ENCODE measurements around the gene MAN2B1.
"Not testable (repeated sequence)": the region's sequence is repeated elsewhere in the genome, so short reads cannot be mapped to it uniquely, and the experiment has no call there.

Gene MAN2B1

DNA sequence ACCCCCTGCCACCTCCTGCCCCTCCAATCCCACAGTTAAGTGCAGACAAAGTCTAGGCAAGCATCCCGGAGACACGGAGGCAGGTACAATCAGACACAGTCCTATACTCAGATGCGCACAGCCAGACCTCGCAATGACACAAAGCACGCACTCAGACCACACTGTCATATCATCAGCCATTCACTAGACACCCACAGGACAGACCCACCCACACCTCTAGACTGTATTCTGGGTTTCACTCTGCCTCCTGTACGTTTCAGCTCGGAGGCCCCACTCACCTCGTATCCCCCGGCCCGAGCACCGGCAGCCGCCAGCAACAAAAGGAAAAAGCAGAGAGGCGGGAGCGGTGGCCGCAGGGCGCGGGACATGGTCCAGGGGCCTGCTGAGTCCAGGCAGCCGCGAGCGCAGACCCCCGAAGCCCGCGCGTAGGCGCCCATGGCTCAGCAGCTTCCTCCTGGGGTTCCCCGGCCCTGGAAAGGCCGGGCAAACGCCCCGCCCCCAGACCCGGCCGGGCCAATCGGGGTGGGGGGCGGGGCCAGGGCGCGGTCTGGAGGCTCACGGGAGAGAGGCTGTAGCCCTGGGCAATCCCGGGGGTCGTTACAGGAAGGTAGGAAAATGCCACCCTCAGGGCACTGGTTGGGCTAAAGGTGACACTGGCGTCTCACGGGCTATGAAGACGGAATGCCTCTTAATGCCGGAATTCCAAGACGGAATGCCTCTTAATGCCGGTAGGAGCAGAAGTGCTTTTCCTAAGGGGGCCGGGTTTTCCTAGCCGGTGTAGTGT is at the start of gene MAN2B1, which contains the start of gene WDR83:
Gene MAN2B1, minus strand, starts transcription at position 478 of the 784 bp plus-strand sequence. Its CDS starts 41 bp downstream, at position 437.
Gene WDR83, plus strand, starts transcription at position 543 of the 784 bp plus-strand sequence. CDS start 2,984 bp downstream, outside the sequence.
- peak; percentile 71 for DNase-seq (ENCODE audit: low spot score)

DNA sequence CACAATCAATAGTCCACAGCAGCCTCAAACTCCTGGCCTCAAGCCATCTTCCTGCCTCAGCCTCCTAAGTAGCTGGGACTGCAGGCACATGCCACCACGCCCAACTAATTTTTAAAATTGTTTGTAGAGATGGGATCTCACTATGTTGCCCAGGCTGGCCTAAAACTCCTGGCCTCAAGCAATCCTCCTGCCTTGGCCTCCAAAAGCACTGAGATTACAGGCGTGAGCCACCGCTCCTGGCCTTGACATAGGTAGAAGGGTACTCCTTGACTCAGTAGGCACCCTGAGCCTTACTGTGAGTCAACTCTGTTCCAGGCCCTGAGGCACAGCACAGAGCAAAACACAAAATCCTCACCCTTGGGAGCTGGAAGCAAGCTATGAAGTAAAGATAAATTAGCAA is 49.4 kb upstream of the MAN2B1 start:
- DNase-seq (ENCODE audit: low spot score): no peak

DNA sequence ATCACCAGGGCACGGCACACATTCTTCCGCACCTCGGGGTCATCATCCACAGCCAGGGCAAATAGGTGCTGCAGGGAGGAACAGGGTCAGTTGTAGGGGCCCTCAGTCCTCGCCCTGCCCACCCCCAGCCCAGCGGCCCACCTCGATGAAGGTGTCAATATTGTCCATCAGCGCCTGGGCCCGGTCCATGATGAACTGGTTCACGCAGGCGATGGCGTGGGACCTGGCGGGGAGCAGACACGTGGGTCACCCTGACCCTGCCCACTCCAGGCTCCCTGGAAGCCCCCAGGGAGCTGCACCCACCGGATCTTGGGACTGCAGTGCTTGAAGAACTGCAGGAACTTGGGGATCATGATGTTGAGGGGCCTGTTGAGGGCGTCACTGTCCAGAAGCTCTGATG is 48.6 kb upstream of the MAN2B1 start:
- DNase-seq (ENCODE audit: low spot score): no peak

DNA sequence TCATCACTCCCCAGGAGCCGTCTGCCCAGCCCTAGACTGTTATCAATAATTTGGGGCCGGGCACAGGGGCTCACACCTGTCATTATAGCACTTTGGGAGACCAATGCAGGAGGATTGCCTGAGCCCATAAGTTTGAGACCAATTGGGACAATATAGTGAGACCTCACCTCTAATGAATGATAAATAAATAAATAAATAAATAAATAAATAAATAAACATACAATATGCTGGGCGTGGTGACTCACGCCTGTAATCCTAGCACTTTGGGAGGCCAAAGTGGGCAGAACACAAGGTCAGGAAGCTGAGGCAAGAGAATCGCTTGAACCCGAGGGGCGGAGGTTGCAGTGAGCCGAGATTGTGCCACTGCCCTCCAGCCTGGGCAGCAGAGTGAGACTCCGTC is 46.8 kb upstream of the MAN2B1 start:
- DNase-seq (ENCODE audit: low spot score): not testable (repeated sequence)

DNA sequence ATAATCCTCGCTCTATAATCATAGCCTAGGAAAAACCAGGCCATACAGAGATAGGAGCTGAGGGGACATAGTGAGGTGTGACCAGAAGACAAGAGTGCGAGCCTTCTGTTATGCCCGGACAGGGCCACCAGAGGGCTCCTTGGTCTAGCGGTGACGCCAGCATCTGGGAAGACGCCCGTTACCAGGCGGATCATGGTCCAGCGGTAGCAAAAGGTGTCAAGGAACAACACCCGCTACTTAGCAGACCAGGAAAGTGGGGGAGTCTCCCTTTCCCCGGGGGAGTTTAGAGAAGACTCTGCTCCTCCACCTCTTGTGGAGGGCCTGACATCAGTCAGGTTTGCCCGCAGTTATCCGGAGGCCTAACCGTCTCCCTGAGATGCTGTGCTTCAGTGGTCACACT is 45.5 kb upstream of the MAN2B1 start:
- DNase-seq (ENCODE audit: low spot score): not testable (repeated sequence)

DNA sequence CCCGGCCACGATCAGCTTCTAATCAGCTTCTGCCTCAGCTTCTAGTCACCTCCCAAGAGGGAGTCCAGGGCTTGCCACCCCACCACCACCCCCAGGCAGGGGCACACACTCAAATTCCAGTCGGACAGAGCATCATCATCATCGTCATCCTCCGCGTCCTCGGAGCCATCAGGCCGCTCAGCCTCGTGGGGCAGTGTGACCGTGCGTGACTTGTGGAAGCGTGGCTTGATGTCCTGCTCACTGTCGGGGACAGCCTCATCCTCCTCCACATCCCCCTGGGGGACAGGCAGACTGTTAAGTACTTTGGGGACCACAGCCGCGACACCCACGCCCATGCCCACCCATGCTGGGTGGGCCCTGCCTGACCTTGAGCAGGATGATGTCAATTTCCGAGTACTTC is 44.6 kb upstream of the MAN2B1 start:
- no peak for DNase-seq (ENCODE audit: low spot score)

DNA sequence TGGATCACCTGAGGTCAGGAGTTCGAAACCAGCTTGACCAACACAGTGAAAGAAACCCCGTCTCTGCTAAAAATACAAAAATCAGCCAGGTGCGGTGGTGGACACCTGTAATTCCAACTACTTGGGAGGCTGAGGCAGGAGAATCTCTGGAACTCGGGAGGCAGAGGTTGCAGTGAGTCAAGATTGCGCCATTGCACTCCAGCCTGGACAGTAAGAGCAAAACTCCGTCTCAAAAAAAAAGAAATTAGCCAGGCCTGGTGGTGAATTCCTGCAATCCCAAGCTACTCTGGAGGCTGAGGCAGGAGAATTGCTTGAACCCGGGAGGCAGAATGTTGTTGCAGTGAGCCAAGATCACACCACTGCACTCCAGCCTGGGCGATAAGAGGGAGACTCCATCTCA is 42.1 kb upstream of the MAN2B1 start:
- DNase-seq (ENCODE audit: low spot score): no peak

DNA sequence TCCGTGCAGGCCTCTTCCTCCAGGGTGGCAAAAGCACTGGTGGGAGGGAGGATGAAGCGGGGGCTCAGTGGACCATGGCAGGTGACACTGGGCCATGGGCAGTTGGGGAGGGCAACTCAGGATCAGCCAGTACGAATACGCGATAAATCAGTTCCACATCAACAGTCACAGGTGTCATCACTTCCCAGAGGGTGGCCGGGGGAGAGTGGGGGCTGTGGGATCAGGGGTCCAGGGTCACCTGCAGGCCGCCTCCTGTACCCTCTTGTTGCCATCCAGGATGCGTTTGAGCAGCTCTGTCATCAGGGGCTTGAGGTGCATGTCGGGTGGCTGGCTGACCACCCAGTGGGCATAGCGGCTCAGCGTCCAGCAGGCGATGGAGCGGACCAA is 39.8 kb upstream of the MAN2B1 start:
- DNase-seq (ENCODE audit: low spot score): no peak

DNA sequence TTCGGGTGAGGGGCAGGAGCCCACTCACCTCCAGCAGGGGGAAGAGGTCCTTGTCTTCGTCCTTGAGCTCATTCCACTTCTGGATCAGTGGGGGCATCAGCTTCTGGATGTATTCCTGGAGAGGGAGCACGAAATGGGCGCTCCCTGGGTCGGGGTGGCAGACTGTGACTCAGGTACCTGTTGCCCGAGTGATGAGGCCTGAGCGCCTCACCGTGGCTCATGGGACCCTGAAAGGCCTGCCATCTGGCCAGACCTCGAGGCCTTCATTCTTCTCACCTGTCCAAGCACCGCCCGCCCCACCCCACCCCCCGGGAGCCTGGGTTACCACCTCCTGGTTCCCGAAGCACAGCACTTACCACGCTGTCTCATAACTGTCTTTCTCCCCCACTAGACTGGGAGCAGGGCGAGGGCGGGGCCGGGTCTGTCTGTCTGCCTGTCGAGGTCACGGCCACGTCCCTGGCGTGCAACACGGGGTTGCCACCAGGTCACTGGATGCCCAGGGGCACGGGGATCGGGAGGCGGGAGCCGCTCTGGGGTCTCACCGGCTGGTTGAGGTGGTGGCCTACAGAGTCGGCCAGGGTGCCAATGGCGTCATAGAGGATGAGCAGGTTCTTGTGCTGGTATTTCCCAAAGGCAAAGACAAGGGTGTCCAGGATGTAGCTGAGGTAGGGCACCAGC is 39.3 kb upstream of the MAN2B1 start:
- no peak for DNase-seq (ENCODE audit: low spot score)

DNA sequence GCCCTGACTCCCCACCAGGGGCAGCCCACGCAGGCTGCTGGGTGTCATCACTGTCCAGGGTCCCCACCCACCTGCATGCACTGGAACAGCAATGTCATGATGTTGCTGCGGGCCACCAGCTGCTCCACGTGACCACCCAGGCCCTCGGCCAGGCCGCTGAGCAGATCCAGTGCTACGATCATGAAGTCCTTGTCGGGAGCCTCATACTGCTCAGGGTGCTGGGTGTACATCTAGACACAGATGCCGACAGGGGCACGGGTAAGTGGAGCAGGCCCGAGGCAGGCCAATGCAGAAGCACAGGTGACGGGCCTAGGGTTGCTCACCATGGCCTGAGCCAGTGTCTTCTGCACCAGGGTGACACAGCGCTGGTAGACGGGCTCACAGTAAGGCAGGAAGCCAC is 38.6 kb upstream of the MAN2B1 start:
- DNase-seq (ENCODE audit: low spot score): no peak

DNA sequence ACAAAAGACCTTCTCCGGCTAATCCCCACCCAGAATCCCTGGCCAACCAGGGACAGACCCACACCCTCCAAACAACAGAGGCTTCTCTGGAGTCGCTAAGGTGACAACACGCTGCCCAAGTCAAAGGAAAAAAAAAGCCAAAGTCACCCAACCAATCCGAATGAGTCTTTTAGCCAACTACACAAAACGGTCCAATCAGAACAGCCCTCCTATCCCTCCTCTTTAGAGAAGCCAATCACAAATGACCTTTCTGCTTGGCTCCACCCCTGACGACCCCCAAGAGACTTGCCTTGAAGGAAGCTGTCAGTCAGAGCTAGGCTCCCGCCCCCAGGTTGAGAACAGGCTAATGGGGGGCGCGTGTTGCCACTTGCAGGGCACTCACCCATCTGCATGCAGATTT is 36.5 kb upstream of the MAN2B1 start:
- DNase-seq (ENCODE audit: low spot score): no peak

DNA sequence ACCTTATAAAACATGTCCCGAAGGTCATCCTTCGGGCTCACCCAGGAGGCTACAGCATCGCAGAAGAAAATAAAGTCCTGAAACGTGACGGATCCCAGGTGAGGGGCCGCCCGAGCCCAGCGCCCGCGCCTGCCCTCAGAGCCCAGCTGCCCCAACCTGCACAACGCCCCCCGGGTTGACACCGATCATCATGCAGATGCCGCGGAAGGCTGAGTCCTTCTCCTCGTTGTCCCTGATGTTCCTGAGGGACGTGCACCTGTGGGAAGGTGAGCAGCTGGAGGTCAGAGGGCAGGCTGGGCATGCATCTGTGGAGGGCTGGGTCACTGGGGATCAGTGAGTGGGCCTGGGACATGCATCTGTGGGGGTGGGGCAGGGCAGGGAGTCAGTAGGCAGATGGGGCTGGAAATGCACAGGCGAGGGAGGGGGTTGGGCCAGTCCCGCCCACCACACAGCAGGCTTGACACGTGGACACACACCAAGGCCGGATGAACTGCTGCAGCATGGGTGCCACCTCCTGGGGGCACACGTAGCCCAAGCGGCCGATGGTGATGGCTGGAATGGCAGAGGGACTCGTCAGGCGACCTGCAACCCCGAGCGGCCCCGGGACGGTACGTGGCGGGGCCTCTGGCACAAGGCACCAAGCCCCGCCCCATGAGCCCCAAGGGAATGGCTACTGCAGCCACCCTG is 35.2 kb upstream of the MAN2B1 start:
- no peak for DNase-seq (ENCODE audit: low spot score)

DNA sequence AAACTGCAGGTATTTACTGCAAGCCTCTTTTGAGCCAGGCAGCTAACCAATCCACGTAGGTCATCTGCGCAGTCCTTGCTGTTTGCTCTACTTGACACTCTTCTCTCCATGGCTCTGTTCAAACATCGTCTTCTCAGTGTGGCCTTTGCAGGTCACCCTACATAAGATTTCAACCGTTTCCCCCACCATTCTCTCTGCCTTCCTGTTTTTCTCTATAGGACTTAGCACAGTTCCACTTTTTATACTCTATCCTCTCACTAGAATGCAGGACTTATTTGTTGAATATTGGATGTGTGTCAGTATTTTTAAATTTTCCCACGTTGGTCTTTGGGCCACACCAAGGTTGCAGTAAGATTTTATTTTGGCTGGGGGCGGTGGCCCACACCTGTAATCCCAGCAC is 31.6 kb upstream of the MAN2B1 start:
- no peak for DNase-seq (ENCODE audit: low spot score)

DNA sequence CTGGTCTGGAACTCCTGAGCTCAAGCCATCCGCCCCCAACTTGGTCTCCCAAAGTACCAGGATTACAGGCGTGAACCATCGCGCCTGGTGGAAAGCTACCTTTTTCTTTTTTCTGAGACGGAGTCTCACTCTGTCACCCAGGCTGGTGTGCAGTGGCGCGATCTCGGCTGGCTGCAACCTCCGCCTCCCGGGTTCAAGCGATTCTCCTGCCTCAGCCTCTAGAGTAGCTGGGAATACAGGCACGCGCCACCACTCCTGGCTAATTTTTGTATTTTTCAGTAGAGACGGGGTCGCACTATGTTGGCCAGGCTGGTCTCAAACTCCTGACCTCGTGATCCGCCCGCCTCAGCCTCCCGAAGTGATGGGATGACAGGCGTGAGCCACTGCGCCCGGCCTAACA is 30.9 kb upstream of the MAN2B1 start:
- DNase-seq (ENCODE audit: low spot score): not testable (repeated sequence)

DNA sequence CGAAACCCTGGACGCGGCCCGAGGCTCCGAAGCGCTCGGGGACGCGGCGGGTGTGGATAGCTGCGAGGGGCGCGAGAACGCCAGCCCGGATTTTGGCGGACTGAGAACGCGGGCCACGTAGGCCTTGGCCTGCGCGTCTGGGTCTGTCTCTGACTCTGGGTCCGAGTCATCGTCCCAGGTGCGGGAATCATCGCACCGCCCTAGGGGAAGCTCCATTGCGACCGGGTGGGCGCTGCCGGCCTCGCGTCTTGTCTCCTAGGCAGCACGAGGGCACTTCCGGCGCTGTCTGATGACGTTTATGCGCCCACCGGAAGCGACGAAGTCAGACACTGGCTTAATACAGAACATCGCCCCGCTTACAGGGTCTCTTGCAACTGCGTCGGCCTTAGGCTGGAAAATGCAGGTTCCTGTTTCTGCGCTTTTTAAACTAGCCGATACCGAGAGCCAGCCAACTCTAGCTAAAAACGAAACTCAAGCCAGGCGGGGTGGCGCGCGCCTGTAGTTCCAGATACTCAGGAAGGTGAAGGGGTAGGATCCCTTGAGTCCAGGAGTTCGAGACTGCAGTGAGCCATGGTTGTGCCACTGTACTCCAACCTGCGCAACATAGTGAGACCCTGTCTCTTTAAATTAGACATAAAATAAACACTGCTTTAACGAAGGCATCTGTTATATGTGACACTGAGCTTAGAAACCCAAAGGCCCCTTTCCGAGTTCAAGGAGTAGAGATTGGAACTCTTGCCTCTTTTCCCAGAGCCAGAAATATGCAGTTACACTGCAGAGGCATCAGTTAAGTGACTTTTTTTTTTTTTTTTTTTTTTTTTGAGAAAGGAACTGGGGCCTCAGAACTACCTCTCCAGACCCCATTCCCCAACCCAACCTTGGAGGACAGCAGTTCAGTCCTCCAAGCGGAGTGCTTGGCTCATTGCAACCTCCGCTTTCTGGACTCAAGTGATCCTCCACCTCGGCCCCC is 30.1 kb upstream of the MAN2B1 start, which contains the start of gene FBXW9:
Gene FBXW9, minus strand, starts transcription at position 266 of the 970 bp plus-strand sequence. Its CDS starts 50 bp downstream, at position 216.
- peak; percentile 97 for DNase-seq (ENCODE audit: low spot score)

DNA sequence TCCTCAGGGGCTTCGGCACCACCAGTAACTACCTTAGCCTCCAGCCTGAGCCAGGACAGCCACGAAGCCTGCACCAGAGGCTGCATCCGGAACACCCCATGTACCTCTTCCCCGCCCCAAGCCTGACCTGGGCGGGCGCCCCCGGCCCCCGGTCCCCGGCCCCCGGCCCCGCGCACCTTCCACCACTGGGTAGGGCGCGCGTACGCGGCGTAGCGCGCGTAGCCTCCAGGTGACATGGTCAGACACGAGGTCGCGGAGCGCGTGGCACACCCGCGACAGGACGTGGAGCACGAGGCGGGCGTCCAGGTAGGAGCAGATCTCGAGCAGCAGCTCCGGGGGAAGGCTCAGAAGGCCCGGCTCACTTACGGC is 29.4 kb upstream of the MAN2B1 start:
- no peak for DNase-seq (ENCODE audit: low spot score)

DNA sequence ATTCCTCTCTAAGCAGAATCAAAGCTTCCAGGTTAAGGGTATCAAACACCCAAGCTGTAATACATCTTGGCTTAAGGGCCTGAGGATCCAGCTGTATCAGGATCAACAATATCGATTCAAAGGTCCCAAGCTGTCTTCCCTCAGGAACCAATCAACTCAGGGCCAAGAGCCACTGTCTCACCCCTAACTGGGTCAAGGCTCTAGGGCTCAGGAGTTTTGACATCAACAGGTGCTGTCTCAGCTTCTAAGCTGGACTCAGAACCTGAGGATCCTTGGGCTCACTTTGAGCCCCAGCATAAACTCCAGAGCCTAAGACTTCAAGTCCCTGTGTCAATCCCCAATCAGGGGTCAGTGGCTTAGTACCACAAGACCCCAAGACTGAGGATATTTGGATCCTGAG is 29.0 kb upstream of the MAN2B1 start:
- DNase-seq (ENCODE audit: low spot score): no peak

DNA sequence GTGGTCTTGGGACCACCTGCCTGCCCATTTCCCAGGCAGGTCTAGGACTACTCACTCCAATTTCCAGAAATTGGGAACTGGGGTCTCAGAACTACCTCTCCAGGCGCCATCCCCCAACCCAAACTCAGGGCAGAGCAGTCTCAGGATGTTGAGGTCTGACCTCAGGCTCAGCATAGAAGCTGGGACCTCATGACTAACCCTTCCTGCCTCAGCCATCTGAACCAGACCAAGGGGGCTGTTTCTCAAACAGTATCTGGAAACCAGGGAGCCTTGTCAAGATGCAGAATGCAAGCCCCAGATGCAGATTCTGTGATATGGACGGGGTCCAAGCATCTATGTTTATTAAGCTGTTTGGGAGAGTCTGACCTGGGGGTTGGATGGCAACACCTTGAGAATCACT is 28.6 kb upstream of the MAN2B1 start:
- no peak for DNase-seq (ENCODE audit: low spot score)

DNA sequence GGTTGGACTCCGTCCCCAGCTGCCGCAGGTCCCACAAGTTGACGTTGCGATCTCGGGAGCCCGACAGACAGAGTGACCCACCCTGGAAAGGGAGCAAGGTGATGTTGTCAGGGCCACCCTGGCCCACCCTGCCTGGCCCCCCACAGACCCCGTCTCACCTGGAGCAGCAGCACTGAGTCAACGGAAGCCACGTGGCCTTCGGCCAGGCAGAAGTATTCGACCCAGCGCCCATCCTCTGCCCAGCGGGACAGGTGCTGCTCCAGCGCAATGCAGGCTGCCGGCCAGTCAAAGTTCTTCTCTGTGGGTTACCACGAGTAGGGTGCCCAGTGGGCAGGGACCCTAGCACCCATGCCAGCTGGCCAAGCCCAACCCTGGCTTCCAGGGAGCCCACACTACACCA is 28.1 kb upstream of the MAN2B1 start:
- no peak for DNase-seq (ENCODE audit: low spot score)

DNA sequence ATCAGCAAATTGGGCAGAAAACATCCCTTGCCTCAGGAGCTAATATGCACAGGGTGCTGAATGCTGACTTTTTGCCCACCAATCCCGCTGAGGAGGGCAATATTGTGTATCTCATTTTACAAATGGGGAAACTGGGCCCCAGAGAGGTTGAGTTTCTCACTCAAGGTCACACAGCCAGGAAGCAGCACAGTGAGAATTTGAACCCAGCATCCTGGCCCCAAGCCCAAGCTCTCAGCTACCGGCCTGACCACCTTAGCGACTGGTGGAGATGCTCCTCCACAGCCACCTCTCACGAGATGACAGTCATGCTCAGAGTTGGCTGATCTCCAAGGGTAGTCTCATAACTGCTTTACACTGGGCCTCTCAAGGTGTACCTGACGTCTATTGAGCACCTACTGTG is 26.4 kb upstream of the MAN2B1 start:
- no peak for DNase-seq (ENCODE audit: low spot score)

DNA sequence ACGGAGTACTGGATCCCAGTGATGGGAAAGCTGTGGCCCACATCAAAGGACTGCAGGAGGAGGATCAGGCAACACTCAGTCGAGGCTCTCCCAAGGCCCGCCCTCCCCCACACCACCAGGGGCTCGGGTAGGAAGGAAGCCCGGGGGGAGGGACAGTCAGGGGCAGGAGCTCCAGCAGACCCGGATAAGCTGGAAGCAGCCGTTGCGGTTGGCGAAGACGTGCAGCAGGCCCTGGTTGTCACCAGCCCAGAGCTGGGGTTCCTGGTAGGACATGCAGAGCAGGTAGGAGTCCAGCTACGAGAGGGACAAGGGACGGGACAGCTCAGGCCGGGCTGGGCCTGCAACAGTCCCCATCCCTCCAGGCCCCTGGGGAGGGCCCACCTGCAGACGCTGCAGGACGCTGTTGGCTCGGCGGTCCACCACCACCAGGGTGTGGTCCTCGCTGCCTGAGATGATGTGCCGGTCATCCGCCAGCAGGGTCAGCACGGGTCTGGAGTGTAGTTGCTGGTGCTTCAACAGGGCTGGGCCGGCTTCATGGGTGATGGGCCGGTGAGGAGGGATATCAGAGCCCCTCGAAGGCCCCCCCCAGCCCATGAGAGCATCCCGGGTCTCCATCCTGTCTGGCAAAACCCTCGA is 23.2 kb upstream of the MAN2B1 start:
- no peak for DNase-seq (ENCODE audit: low spot score)

Measured in Ammon's horn (tissue), 1 donor.